Choroid plexus epithelial cell (primary cell): ENCODE data around the gene MYO5C.

ENCODE experiments used
- DNase-seq: peaks from one replicate; pipeline ENCODE4 v3.0.0-alpha.2; 2010; ENCODE audit warnings: low read depth
- H3K4me3 ChIP-seq: 2 replicates; pipeline ENCODE4 v1.5.1; 2011; ENCODE audit warnings: low read depth, mild to moderate bottlenecking, control low read depth, low read length, moderate library complexity
- TF ChIP-seq, protein P1 (sequence below): conservative IDR thresholded peaks from 2 replicates; pipeline ENCODE4 v1.5.1; 2011; ENCODE audit warnings: low read depth, mild to moderate bottlenecking, control low read depth, inconsistent platforms, low read length, moderate library complexity

The MYO5C gene

DNA sequence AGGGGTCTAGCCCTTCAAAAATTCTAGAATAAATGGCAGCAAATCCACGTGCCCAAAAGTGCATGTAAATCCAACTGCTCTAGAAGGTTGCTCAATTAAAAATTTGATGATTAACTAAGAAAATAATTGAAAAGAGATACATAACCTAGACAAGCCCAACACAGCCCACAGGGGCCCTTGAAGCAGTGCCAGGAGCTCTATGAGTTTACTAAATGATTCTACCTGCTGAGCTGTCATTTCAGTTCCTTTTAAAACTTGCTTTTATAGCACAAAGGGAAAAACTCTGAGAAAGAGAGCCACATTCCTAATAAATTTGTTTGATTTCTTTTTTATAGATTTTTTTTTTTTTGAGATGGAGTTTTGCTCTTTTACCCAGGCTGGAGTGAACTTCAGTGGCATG, 65.5 kb downstream of the MYO5C start:
- DNase-seq, result no peak
- TF ChIP-seq, protein P1, sequence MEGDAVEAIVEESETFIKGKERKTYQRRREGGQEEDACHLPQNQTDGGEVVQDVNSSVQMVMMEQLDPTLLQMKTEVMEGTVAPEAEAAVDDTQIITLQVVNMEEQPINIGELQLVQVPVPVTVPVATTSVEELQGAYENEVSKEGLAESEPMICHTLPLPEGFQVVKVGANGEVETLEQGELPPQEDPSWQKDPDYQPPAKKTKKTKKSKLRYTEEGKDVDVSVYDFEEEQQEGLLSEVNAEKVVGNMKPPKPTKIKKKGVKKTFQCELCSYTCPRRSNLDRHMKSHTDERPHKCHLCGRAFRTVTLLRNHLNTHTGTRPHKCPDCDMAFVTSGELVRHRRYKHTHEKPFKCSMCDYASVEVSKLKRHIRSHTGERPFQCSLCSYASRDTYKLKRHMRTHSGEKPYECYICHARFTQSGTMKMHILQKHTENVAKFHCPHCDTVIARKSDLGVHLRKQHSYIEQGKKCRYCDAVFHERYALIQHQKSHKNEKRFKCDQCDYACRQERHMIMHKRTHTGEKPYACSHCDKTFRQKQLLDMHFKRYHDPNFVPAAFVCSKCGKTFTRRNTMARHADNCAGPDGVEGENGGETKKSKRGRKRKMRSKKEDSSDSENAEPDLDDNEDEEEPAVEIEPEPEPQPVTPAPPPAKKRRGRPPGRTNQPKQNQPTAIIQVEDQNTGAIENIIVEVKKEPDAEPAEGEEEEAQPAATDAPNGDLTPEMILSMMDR, result no peak
- H3K4me3 ChIP-seq, result no peak overlapping the region

DNA sequence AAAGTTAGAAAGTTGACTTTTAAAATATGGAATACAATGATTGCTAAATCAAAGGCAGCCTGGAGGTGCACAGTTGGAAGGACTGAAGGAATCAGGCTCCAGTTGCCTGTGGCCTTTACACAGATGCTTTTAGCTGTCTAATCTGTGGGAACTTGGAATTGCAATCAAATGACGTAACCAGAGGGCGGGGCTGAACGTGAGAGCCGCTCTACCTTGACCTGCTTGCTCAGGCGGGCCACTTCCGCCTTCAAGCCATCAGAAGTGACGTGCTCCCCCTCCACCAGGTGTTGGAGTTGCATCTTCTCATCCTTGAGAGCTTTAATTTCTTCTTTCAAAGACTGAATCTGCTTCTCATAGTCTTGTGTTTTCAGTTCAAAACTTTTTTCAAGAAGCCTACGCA, 66.7 kb downstream of the MYO5C start:
- no peak for DNase-seq
- TF ChIP-seq, protein P1, result no peak

DNA sequence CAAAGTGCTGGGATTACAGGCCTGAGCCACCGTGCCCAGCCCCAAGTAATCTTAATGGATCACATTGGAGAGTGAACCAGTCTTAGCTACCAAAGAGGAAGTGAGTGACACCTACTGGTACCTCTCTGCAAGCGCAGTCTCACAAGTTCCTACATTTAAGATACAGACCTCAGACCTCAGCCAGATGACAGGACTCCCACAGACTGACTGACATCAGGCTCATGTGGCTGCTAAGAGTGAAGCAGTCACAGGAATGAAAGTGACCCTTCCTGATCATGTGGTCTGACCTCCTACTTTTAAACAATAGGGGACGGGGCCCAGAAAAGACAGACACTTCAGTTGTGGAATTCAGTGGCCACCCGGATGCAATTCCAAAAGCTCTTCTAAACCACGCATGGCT, 68.1 kb downstream of the MYO5C start:
- peak; percentile 94 for DNase-seq
- H3K4me3 ChIP-seq, result no peak overlapping the region
- TF ChIP-seq, protein P1, result peak; percentile 85

More for the DNA sequence above, 66.7 kb downstream of the MYO5C start:
- no peak overlapping the region for H3K4me3 ChIP-seq

DNA sequence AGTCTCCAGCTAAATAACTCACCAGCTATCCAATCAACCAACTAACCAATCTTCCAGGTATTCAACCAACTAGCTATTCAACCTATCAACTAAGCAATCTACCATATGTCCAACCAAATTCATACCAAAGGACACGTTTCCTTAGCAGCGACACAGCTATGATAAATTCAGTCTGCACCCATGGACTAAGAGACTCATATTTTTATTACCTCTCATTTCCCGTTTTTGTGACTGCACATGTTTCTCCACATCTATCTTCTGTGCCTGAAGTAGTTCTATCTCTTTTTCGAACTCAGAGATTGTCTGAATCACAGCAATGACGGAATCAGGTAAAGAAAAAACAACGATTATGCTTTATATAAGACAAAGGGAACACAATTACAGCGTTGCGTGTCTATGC, 70.4 kb downstream of the MYO5C start:
- TF ChIP-seq, protein P1, result no peak
- no peak for DNase-seq
- H3K4me3 ChIP-seq, result no peak overlapping the region

DNA sequence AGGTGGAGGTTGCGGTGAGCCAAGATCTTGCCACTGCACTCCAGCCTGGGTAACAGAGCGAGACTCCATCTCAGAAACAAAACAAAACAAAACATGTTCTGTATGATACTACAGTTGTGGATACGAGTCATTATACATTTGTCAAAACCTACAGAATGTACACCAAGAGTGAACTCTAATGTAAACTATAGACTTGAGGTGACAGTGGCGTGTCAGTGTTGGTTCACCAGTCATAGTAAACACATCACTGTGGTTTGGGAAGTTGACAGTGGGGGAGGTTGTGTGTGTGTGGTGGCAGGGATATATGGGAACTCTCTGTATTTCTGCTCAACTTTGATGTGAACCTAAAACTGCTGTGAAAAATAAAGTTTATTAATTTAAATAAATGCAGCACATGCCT, 71.4 kb downstream of the MYO5C start:
- TF ChIP-seq, protein P1, result no peak
- H3K4me3 ChIP-seq, result no peak overlapping the region
- no peak for DNase-seq

DNA sequence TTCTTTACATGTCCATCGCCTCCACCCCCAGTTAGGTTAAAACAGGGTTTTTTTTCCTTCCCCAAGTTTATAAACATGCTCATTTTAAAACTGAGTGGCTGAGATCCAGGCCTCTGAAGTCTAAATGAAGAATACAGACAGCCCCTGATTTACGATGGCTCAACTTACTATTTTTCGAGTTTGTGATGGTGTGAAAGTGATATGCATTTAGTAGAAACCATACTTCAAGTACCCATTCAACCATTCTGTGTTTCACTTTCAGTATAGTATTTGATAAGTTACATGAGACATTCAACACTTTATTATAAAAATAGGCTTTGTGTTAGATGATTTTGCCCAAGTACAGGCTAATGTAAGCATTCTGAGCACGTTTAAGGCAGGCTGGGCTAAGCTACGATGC, 73.9 kb downstream of the MYO5C start:
- TF ChIP-seq, protein P1, result no peak
- H3K4me3 ChIP-seq, result no peak overlapping the region

DNA sequence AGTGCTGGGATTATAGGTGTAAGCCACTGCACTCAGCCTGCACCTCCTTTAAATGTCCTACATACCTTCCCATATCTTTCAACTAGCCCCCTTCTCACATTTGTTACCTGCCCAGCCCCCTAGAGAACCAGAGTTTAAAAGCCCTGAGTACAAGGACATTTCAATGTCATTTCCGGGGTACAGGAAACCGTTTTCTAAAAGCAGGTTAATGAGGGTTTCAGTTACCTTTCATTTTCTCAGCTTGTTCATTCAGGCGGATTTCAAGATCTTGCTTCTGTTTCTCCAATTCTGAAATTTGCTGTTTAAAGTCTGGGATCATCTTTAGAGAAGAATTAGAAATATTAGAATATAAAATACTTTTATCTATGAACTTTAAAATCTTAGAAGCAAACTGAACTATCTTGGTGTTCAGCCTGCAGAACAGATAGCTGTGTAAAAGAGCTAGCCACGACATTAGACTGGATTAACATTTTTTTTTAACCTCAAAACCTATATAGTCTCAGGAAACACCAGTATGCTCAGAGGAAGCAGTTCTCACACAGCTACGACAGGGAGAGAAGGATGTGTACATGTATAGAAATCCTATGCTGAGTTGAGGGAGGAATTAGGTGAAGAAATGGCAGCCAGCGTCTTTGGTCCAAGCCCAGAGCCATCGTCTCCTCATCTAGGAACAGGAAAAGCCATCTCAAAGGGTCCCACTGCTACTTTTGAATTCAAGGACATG, 74.5 kb downstream of the MYO5C start:
- no peak overlapping the region for H3K4me3 ChIP-seq
- TF ChIP-seq, protein P1, result no peak
- no peak for DNase-seq

More for the DNA sequence above, 73.9 kb downstream of the MYO5C start:
- no peak for DNase-seq
